IPS DF 4.7 (cell line): ENCODE data around the gene LNX2.

Source experiments
- DNase-seq: peaks from one replicate; pipeline ENCODE4 v3.0.0-alpha.2; 2013; ENCODE audit warnings: low spot score; ENCODE audit errors: extremely low read depth

LNX2 gene

DNA sequence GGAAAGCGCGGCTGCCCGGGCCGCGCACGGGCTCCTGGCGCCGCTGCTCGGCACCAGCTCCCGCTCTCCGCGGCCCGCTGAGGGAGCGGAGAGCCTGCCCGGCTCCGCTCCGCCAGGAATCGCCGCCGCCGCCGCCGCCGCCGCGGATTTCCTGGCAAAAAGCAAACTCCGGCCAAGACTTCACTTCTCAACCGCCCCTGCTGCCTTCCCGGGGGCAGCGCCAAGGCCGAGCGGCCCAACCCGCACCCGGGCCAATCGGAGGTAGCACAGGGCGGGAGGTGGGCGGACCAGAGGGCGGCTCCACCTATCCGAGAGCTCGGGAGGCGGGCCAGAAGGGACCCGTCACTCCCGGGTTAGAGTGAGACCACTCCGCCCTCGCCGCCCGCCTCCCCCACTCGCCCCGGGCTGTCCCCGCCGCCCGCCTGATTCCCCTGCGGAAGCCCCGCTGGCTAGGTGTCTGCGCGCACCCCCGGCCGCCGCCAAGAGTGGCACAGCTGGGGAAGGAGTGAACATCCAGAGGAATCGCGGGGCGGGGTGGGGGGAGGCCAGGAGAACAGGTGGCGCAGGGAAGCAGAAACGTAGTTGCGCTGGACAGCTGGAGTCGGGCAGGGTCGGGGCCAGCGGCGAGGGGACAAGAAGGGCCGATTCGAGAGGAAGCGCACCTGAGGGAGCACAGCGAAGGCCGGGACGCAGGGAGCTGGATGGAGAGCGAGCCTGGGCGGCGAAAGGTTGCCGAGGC is at the start of gene LNX2:
Gene LNX2, minus strand, starts transcription at position 153 of the 739 bp plus-strand sequence. CDS start 38,826 bp downstream, outside the sequence.
- peak; percentile 72 for DNase-seq

DNA sequence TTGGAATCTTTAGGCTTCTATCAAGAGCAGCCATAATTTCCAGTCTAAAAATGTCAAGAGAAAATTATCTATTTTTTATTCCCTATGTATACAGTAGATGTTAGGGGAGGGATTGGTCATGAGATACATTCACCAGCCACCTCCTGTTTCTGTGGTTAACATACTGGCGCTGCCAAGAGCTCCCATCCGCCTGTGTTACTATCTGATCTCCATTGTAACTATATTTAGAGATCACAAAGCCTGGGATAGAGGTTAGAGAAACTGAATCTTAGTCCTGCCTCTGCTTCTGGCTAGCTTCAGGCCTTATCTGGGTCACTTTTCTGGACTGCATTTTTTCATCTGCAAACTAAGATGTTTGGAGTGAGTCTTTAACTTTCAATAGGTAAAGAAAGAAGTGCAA is 47.6 kb upstream of the LNX2 start:
- DNase-seq, result no peak

DNA sequence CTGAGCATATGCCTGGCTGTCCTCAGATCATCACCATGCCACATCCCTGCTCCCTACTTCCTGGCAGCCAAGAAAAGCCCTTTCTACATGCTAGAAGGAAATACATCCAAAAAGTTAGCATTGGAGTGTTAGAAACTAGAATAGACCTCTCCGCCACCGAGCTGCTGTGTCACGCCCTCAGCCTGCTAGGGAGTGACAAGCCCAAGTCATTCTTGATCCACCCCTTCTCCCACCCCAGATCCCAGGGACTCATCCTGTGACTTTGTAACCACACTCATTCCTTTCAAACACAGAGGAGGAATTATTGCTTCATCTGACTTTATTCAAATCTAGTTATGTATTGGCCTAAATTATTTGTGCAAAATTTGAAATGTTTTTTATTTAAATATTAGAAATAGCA is 46.6 kb upstream of the LNX2 start:
- DNase-seq, result no peak

DNA sequence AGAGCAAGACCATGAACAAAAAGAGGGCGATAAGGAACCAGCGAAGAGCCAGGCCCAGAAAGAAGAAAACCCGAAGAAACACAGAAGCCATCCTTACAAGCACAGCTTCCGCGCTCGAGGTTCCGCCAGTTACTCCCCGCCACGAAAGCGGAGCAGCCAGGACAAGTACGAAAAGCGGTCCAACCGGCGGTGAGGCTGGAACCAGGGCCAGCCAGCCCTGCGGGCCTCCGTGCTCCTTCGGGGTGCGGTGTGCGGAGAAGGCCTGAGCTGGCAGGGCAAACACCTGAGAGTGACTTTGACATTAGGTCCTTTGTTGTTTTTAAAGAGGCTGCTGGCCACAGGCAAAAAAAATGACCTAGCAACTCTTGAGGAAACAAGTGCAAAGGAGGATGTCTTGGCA is 45.4 kb upstream of the LNX2 start:
- no peak for DNase-seq

DNA sequence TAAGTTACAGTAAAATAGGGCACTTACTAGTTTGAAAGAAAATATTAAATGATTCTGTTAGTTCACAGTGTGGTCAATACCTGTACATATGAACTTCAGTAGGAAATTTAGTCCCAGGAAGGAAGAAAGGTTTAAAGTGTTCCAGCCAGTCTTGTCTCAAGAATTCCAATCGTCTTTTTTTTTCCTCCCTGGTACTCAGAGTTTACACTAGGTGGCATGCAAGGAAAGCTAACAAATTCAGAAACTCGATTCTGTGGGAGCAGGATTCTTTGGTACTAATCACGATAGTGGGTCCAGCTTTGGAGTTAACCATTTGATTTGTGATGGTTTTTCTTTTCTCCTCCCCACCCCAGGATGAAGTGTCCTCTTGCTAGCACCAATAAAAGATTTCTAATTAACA is 45.0 kb upstream of the LNX2 start:
- no peak for DNase-seq

DNA sequence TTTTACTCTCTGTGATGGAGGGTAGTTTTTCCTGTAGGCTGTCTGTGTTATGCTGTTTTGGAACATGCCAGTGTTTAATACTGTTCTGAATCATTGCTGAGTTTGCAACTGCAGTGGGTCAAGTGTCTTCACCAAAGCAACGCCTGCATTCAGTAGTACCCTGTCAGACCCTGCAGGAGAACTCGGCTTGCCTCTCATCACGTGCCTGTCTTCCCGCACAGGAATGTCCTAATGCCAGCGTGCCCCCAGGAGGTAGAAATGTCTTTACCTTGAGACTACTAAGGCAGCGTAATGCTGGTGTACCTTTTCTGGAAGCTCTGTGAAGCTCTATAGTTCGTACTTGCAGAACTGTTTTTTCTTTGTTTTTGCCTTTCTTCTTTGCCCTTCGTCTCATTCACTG is 43.6 kb upstream of the LNX2 start:
- DNase-seq, result no peak

DNA sequence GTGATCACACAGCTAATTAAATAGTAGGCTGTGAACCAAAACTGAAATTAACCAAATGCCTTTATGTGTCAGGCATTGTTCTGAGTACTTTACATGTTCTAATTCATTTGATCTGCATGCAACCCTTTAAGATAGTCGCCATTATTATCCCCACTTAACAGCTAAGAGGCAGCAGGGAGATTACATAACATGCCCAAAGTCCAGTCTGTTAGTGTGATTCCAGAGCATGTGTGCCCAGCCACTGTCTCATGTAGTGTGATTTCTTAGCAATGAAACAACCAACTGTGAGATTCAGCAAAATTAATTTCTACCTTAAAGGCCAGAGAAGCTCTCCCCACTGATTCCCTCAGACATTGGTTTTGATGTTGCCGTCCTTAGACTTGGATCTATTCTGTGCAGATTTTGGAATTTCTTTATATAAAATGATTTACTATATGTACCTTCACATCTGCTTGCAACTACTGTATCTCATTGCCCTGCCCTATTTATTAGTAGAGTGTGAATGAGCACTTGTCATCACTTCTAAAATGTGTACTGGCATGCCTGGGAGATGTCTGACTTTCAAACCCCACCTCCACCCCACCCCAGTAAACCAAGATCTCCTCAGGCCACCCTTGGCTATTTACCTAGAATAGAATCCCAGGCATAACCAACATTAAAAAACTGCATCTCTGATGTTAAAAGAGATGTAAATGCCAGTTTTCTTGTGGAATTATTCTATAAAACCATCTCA is 42.6 kb upstream of the LNX2 start:
- no peak for DNase-seq

DNA sequence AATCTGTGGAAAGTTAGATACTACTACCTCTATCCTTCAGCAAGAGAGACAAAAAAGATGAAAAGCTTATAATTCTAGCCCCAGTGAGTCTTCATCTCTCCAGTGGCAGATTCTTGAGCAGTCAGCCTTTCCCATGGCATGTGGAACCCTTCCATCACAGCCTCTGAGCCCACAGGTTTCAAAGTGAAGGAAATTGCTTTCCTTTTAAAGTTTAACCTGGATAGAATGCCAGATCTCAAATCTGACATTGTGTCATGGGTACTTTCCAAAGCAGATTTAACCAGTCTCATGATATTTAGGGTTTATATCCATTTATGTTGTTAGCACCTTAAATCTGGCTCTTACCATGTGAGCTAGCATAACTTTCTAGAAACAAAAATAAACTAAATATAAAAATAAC is 40.7 kb upstream of the LNX2 start:
- no peak for DNase-seq

DNA sequence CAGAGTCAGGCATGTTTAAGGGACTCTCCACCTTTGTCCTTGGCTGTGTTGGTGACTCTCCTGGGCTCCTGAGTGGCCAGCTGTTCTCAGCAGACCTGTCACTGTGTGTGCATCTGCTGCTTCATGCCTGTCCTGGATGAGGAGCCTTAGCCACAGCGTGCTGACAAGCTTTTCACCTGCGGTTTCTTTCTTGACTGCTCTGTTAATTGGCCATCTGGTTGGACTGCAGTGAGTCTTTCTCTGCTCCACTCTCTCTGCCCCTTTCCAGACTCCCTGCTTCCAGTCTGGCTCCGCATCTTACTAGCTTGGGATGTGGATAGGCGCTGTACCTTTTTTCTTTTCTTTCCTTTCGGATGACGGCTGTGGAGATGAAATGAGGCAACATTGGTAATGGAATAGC is 40.2 kb upstream of the LNX2 start:
- no peak for DNase-seq

DNA sequence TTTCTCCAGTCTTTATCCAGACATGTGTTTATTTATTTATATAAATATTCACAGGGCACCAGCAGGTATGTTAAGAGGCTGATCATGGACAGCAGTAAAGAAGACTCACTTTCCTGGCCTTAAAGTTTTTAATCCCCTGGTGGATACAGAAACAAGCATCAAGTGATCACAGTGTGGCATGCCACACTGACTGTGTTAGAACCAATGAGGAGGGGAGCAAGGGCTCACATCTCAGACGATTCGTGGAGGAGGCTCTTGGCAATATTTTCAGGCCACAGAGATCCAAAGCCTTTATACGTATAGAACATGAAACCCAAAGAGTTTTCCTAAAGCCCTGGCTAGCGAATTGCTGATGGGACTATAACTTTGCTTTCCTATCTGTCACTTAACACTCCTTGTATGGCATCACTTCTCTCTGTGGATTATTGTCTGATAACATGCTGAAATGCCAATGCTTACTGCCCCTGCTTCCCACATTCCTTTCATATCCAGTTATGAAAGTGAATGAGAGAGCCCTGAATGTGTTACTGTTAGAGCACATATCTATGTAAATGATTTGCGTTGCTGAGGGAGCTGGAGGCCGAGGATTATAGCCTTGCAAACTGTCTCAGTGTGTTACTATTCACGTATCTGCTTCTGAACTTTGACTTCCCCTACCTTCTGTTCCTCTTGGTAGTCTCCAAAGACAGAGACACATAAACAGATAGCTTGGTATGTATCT is 39.0 kb upstream of the LNX2 start:
- DNase-seq, result no peak

DNA sequence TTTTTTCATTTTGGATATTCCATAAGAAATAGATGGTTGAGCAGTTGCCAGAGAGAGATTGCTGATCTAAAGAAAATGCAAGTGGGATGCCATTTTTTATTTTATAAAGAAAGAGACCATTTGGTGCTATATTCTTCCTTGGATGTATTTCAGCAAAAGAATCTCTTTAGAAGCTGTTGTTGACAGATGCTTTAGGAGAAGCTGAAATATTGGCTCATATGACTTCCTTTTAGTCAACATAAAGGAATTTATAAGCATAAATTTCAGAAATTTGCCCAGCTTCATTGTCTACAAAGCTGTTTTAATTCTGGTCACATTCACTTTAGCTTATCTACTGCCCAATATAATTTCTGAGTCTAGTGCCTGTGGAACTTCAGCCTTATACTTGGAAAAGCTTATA is 38.2 kb upstream of the LNX2 start:
- DNase-seq, result no peak

DNA sequence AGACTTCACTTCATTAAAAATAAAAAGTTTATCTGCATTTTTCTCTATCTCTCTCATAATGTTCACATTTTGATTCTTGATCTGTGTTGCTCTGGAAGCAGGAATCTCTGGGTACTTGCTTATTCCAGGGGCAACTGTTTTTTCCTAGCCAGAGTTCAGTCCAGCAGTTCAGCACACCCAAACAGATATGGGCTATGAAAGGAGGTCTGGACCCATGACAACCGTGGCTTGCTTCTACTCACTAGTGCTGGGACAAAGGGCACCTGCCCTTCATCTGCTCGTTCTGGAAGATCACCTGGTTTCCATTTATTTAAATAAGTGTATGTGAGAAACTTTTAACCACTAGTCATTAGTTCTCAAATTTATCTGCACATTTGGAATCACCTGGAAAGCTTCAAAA is 37.4 kb upstream of the LNX2 start:
- no peak for DNase-seq

DNA sequence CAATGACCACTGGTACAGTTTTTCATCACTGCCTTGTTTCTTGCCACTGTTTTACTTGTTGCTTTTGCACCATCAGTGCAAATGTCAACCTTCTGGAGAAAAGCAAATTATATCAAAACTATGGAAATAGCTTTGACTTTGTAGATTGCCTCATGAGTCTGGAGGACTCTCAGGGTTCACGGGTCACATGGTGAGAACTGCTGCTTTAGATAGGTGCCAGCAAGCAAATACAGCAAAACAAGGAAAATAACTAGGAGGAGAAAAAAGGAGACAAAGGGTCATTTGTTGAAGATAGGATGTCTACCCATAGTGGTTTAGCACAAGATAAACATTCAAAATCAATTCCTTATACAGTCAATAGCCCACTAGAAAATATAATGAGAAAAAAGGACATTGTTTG is 34.5 kb upstream of the LNX2 start:
- DNase-seq, result no peak

DNA sequence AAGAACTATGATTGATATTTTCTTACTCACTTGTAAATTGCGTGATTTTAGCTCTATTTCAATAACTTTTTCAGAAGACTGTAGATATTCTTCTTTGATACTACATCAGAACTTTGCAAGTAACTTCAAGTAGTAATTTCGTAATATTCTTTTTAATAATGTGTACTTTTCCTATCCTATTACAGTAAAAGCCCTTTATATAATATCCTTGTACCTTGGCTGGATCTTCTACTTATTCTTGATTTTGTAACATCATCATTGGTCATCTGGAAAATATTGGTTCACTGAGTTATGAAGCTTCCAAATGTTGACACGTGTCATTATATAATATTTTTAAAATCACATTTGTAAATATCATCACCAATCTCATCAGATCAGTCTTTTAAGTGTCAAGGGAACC is 33.7 kb upstream of the LNX2 start:
- DNase-seq, result no peak

DNA sequence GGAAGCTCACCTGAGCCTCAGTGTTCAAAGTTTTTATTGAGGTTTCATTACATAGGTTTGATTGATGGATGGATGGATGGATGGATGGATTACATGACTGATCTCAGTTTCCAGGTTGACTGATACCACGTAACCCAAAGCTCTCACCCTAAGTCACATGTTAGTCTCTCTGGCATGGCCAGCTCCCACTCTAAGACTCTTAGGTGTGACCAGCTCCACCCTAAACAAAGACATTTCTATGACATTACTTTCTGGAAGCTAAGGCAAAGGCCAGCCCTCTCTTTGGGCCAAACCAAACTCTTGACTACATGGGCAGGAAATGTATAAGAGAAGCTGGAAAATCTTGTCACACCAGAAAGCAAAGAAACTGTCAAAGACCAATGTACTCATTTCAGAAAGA is 30.0 kb upstream of the LNX2 start:
- DNase-seq, result no peak

DNA sequence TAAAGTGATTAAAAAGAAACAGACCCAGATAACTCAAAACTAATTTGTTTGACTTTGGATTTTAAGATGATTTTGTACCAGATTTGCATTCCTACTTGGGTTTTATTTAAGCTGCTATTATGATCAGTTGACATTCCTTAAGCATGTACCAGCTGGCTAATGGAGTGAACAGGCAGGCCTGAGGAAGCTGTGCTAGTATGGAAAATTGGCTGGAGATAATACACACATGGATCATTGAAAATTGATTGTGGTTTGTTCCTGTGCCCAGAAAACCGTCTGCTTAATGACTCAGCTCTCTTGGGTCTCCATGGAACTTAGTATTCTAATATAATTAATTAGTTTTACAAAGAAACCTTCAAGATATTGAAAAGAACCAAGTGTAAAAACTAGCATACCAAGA is 24.0 kb upstream of the LNX2 start:
- DNase-seq, result no peak

DNA sequence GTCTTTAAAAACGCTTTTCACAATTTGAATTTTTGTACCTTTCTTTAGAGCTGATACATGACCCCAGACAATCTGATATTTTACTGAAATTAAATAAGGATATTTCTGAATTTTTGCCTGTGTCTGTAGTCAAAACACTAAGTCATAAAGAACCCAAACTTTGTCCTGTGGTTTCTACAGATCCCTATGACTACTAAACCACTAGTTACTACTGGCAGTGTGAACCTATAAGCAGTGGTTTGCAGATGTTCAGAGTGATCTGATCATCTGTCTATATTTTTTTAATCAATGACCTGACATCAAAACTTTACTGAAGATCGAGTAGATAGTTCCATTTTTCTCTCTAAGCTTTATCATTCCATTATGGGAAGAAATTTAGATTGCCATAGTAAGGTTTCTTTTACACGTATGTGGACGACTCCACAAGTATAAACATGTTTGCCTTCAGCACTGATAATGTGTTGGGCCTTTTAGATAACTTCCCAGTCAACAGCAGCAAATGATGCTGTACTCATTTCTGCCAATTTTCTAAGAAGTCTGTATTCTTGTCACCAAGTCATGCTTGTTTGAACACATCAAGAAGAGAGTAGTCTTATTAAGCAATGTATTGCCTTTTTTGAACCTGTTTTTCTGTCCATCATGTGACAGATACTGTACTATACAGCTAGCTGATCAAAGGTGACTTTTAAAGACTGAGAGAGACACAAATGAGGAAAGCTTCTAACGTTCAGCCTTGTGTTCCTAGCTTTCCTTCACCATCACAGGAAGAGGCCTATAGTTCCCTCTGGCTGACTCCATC is 23.2 kb upstream of the LNX2 start:
- no peak for DNase-seq

DNA sequence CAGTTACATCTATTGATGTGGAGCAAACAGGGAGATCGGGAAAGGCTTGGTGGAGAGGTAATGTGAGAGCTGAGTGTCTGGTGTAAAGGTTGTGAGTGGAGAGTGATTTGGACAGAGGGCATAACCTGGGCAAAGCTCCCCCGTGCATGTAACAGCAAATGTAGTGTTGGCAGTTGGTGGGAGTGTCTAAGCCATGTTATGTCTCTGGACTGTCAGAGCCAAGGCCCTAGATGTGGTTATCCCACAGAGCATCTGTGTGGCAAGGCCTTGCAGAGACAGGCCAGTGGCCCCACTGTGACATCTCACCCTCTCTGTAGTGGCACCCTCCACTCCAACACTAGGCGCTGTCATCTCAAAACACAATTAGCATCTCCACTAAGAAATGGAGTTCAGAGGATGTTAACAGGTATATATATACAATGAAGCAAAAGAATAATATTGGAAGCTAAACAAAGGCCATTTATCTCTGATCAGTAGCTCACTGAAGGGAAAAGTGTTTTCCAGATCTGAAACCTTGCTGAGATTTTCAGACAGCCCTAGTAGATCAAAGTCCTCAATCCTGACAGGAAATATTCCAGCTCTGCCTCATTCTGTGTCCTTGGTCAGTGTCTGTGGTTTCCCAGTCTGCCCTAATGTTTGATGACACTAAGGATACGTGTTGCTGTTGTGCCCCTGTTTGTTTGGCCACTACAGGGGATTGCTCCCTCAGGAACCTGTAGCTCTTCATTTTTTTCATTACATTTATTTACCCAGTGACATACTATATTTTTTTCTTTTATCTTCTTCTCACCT is 21.6 kb upstream of the LNX2 start:
- no peak for DNase-seq

DNA sequence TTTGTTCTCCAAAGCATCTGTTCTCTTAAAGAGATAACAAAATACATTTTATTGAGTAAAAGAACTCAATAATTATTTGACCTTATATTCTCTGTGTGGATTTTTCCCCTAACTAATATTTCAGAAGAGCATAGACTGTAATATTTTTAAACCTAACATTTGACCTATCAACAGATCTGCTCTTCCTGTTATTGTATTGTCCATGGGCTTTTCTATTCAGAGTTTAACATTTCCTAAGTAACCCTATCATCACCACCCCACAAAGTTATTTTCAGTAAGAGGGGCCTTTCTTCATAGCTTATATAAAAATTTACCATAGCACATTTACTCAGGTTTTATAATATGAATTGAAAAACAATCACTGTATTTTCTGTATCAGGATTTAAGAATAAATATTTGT is 18.9 kb upstream of the LNX2 start:
- DNase-seq, result no peak

DNA sequence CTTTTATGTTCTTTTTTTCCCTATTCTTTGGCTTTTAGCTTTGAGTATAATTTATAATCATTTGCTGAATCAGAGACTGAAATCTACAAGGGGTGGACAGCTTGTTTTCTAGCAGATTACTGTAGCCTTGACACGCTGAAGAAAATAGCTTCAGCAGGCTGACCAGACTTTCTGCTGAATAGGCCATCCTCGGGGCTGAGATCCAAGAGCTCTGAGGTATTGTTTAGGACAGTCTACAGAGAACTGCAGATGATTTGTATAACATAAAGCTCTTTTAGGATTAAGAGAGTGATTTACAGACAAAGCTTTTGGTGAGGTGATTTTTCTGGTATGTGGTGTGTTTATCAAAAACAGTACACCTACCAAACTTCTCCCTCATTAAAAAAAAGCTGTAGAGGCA is 18.2 kb upstream of the LNX2 start:
- DNase-seq, result no peak

DNA sequence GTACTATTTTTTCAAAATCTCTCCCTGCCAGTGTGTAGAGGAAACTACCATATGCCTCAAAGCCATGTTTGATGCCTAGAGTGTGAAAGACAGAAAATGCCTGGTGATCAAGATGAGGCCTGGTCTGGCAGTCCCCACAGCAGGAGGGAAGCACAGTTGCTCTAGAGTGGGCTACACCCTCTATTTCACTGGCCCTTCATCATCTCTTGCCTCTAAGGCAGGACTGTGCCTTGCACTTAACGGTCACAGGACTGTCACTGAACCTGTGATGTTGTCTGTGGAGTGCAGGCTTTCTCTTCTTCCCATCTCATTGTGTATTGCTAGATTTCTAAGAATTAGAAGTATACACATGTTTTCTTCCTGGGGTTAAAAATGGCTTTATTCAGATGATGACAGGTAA is 17.7 kb upstream of the LNX2 start:
- DNase-seq, result no peak
